GM21723 (cell line): ENCODE measurements around the gene SCIN.
"Not testable (repeated sequence)": the region's sequence is repeated elsewhere in the genome, so short reads cannot be mapped to it uniquely, and the experiment has no call there.

ENCODE experiments used
- ATAC-seq: cut with Tn5 transposase; IDR thresholded peaks from one replicate; pipeline ENCODE4 v1.9.1; 2021; ENCODE audit warnings: mild to moderate bottlenecking, moderate library complexity; ENCODE audit not compliant: unreplicated experiment

The SCIN gene

DNA sequence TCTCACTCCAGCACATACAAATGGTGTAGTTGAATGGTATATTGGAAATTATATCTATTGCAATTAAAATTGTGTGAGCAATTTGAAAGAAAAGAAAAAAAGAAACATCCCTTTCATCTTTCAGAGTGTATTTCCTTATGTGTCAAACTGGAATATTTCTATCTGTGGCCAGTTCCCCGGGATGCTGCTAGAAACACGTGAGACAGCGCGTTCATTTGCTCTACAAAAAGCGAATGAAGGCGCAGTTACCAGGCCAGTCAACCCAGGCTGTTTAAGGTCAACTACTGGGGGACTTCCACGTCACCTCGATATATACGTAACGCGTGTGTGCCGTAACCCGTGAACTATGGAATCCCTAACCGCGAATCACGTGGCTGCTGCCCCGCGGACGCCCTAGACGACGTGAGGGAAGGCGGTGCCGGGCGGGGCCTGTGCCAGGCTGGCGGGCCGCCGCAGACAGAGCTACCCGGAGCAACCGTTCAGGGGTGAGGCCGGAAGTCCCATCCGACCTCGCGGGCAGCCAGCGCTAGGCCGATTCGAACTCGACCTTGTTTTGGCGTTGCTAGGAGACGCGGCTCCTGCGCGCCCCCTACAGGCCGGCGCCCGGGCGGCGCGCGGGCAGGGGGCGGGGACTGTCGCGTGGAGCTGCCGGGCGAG is 115.8 kb downstream of the SCIN start:
- peak; percentile 87 for ATAC-seq

DNA sequence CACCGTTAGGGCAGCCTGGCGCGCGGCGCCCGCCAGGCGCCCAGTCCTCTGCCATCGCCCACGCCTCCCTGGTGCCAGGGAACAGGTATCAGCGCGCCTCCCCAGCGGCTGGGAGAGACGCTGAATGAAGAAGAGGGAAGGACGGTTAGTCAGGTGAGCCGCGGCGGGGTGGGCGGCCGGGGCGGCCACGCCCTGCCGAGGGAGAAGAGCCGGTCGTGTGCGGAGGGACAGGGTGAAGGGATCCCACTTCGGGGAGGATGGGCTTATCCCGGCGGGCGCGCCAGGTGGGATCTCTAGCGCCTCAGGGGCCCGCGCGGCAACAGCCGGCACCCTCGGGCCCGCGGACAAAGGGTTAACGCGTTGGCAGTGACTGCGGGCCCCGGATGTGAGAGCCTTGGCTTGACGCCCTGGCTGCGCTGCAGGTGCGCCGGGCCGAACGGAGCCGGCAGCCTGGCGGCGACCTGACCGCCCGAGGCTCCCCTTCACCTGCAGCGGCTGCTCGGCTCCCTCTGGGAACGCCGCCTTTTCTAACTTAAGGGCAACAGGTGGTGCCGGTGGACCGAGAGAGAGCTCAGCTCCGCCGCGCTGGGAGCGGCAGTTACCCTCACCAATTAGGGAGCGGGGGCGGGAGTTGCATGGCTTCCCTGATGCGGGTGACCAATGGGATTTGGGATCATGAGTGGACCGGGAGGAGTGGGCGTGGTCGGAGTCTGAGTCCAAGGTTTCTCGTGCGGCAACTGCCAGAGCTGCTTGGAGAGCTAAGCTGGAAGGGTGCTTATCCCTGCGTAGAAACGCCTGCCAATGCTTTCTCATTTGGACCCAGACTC is 116.6 kb downstream of the SCIN start, which contains the start of gene ARL4A:
TSS of gene ARL4A (plus strand) at position 743 of the 827 bp plus-strand sequence. CDS start 622 bp downstream, outside the sequence.
- ATAC-seq = peak; percentile 87

DNA sequence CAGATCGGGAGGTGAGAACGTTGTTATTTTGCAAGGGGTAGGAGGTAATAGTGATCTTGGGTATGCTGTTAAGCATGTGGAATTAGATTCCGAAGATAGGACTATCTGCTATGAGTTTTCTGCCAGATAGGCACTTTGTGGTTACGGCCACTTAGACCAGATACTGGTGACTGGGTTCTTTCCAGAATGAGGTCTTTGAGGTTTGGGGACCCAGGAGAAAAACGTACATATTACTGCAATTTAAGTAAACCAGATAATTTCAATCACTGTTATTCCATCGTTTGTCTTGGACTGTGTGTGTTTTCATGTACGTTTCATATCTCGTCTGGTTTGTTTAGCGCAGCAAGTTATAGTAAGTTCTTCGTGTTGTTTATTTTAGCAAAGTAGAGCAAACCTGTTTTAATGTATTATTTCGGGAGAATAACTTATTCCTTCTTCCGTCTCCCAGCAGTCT is 117.2 kb downstream of the SCIN start:
- ATAC-seq = no peak

DNA sequence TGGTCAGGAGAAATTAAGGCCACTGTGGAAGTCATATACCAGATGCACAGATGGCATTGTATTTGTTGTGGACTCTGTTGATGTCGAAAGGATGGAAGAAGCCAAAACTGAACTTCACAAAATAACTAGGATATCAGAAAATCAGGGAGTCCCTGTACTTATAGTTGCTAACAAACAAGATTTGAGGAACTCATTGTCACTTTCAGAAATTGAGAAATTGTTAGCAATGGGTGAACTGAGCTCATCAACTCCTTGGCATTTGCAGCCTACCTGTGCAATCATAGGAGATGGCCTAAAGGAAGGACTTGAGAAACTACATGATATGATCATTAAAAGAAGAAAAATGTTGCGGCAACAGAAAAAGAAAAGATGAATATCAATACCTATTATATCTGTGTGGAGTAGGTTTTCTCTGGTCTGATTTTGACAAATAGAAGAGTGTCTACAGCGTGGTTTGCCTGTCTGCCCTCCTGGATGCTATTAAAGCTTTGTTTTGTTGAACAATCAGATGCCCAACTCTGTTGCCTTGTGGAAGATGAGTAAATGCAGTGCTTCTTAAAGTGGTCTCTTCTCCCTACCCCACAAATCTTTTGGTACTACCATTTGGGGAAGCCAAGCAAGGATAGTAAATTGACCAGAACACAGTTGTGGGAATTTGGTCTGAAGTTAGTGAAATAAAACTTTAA is 118.1 kb downstream of the SCIN start:
- ATAC-seq = not testable (repeated sequence)

DNA sequence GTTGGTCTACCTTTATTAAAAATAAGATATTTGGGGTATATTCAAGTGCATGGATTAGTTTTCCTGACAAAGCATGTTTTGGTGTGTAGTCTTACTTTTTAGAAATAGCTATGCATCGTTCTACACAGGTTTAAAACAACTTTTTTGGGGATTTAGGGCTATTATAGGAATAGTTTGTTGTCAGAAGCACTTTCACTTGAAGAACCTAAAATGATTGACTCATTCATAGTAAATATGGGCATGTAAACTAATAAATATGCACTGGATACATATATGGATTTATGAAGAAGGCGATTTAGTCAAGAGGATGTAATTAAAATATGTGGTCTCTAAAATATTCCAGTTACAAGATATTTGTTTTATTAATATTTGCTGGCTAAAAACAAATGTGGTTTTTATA is 118.9 kb downstream of the SCIN start:
- ATAC-seq = no peak

DNA sequence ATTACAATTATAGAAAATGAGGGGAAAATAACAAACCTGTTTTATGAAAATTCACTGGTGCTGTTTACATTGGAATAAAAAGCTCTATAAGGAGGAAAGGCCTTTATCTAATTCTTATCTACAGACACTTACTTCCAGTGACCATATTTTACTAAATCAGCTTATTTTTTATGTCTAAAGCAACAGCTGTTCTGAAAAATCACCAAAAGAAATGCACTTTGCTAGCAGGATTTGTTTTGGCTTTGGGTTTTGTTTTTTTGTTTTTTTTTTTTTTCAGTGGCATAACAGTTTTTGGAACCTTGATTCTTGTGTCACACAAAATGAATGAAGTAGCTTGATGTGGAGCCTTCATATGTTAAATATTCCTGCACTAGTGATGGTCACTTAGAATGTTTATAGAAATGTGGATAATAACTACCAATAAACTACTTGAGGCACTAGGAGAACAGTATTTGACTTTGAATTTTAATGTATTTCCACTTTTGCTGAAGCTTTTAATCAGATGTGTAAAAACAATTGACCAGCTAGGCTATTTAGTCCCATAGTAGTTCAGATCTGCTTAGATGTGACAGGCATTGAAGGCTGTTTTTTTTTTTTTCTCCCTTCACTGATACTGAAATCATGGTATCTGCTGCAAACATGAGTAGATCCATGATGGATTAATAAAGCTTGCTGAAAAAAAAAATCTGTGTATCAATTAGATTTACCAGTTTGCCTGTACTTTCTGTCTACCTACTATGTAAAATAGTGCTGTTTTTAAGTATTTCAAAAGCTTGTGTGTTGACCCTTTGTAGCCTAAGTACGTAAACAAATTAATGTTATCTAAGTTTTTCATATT is 119.7 kb downstream of the SCIN start:
- no peak for ATAC-seq

DNA sequence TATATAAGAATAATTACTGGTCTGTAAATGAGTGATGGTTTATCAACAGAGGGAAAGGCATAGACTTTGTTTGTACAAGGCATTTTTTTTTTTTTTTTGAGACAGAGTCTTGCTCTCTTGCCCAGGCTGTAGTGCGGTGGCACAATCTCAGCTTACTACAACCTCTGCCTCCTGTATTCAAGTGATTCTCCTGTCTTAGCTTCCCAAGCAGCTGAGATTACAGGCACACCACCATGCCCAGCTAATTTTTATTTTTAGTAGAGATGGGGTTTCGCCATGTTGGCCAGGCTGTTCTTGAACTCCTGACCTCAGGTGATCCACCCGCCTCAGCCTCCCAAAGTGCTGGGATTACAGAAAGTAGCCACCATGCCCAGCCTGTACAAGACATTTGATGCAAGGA is 120.9 kb downstream of the SCIN start:
- ATAC-seq = not testable (repeated sequence)

DNA sequence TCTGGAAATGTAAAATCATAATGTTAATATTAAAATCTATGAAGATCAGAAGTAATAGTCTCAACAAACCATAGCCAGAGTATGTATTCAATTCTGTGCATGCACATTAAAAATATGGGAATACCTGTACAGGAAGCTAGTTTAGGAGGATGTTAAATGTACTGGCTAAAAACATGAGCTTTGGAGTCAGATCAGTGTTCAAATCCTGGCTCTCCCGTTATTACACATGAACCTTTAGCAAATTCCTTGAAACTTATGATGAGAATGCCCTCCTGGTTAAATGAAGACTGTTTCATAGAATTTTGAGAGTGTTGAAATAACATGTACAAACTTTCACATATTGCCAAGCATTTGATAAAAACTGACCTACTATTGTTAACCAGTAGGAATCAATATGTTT is 121.5 kb downstream of the SCIN start:
- ATAC-seq = no peak

DNA sequence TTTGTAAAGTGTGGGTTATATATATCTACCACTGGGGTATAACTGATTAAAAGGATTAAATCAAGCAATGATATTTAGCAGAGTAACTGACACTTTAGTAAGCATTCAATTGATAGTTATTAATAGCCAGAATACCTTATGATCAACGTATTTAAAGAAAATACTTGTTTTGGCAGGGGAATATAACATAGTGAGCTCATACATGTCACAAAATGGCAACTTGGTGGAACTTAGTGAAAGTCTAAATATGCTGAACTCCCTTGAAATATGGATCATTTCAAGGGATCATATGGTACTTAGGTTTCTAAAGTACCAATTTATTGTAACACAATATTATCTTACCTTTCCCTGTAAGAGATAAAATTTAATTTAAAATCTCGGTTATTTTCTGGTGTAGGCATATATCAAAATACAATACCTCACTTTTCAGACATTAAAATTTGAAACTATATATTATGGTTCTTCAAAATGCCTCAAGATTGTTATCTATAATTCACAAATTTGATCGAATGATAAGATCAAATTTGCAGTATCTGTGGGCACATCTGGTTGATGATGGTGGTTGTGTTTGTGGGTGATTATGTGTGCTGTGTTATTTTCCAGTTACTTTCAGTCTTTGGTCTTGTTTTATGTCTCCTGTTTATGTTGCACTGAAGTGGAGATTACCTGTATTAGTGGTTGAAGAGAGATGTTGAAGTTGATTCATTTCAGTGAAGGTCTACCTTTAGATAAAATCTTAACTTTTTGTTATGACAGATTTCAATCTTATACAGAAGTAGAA is 122.1 kb downstream of the SCIN start:
- ATAC-seq = no peak

DNA sequence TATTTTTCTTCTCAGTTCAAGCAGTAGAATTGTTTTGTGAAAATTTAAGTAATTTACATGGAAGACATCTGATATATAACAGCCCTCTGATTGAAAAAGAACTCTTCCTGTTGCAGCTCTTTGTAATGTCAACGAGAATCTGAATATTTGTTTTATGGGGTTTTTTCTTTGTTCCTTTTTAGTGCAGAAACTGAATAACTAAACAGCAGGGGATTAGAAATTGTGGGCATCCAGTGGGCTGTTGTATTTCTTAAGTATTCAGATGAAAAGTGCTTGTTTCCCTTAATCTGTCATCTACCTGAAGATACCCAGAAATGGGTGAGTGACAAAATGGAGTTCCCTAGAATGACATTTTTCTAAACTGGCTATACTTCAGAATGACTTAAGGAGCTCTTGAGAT is 124.3 kb downstream of the SCIN start:
- ATAC-seq = no peak

DNA sequence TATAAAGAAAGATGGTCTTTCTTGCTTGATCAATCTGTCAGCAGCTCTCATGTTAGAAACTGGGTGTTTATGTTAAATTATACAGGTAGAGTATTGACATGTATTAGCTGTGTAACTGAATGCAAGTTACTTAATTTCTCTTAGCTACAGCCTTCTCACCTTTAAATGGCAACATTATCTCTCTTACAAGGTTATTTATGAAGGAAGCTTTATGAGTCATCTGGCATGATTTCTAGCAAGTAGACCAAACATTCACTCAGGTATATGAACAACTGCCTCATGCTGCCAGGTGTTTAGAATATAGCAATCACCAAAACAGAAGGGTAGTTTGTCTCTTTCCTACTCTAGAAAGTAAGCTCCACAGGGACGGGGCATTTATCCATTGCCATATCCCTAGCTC is 125.4 kb downstream of the SCIN start:
- ATAC-seq = no peak

DNA sequence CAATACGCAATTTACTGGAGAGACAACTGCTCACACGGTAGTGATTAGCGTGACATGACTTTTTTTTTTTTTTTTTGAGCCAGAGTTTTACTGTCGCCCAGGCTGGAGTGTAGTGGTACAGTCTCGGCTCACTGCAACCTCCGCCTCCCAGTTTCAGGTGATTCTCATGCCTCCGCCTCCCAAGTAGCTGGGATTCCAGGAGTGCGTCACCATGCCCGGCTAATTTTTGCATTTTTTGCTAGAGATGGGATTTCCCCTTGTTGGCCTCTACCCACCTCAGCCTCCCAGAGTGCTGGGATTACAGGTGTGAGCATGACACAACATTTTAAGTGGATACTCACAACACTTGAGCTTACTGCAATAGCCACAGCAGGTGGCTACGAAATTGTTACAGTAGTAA is 128.8 kb downstream of the SCIN start:
- ATAC-seq = no peak

DNA sequence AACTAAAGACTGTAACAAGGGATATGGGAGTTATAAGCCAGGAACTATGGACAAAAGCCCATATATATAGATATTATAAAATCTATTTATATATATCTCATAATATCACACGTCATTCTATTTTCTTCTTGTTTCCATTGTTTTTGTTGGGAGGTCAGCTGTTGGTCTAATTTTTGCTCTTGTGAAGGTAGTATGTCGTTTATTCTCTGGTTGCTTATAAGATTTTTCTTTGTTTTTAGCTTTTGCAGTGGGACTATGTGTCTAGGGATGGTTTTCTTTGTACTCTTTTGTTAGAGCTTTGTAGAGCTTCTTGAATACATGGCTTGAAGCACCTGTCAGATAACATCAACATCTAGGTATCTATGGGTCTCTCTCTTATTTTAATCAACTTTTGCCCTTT is 130.9 kb downstream of the SCIN start:
- no peak for ATAC-seq

DNA sequence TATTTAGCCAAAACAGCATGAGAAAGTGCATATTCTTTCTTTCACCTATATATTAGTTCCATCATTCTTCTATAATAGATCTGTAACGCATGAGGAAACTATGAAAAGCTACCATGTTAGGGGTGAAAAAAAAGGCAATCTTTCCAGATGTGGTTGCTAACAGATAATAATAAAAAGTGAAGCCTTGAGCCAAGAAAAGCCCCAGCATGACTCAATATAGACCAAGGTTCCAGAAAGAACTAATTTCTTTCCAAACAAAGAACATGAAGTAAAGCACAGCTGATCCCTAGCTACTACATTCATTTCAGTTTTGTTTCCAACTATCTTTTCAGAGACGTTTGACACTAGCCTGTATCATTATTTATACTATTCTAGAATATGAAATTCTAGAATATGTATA is 133.4 kb downstream of the SCIN start:
- ATAC-seq = no peak

DNA sequence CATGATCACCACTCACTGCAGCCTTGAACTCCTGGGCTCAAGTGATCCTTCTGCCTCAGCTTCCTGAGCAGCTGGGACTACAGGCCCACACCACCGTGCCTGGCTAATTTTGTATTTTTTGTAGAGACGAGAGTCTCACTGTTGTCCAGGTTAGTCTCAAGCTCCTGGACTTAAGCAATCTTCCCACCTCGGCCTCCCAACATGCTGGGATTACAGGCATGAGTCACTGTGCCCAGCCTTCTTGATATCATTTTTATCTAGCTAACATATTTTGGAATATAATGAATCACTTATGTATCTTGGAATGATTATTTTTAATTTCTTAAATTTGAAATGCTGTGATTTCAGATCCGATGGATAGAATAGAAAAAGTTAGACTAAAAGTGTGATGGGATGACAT is 135.4 kb downstream of the SCIN start:
- ATAC-seq = no peak

DNA sequence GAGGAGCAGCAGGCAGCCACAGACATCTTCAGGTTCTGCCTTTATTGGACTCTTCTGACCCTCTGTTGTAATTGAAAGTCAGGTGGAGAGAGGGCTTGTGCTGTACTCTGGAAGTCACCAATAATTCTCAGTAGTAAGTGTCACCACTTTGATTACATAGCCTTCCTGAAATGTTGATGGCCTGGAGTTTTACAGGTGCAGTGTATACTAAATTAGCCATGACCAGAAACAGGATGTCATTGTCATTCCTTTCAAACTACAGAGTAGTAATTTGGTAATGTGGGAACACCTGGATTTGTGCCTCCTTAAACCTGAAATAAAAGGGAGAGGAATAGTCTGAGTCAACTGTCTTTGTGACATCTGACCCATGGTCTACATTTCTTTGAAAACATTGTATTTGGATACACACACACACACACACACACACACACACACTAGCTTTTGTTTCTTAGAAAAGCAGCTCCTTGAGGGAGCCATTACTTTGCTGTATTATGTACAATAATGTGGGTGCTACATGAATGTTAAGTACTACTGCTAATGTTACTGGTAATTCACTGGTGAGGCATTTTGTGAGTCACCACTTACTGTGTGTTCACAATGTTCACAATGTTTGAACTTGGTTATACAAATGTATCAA is 136.5 kb downstream of the SCIN start:
- no peak for ATAC-seq

DNA sequence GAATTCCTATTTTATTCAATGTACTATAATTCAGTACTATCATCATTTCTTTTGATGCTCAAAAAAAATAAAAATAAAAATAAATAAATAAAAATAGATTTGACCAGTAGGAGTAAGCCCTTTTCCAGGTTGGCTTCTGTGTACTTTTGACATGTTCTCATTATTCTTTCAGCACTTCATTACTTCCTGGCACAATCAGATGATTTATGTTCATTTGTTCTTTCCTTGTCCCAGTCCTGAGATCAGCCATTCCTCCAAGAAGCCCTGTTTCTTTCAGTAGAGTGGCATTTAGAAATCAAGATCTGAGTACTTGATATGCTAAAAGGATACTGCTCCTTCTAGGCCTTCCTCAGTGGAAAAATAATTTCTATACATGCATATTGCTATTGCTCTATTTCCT is 137.8 kb downstream of the SCIN start:
- ATAC-seq = no peak
